ENCODE measurements around the gene LRRC47. TPM values are rescaled to one million over a fixed set of nuclear protein-coding genes. Genes with fewer than 3 reads are reported as not detected.

LRRC47 gene
- total and polyA plus RNA-seq, 2 of the 8 experiments (the other 6 are each of a cell fraction or from before 2014, with no cell fraction given): 38.3 to 82.4 TPM

DNA sequence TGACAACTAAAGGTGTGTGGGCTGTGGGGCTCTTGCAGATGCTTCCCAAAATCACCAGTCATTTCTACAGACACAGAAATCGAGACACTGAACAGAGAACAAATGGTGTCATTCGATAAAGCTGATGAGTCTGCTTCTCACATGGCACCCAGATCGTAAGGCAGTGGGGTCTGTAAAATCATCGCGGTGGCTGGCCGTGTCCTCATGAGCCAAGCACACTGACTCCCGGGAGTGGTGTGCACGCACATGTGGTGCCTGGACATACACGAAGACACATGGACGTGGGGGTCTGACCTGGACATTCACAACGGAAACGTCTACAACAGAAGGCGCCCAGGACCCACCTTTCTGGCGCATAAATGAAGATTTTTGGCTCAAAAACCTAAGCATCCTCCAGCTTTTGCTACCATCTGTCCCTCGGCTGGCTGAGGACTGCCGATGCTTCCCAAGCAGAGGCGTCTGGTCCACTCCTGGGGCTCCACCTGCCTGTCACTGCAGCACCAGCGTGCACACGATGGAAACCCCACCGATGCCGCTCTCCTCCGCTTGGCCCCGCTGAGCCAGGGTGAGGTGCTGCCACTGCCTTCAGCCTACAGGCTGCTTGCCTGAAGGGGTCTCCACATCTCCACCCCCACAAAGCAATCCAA is 16.9 kb downstream of the LRRC47 start:
- Histone ChIP-seq H2BK5ac (ENCODE audit: low read depth, low read length) (no peak overlapping the region), H2AFZ (ENCODE audit: low read length) (no peak overlapping the region), H3K23me2 (ENCODE audit: low read depth, low read length) (no peaks in the 10 kb centered on the region), H3K27ac (ENCODE audit: low read depth, low read length) (no peak overlapping the region), H3K9ac (replicated peaks in 1 of 4; ENCODE audit: extremely low read depth in 1 of 4, low read depth in 3 of 4, low read length in 3 of 4) (no peak overlapping the region), H3K56ac (replicated peaks; ENCODE audit: insufficient read length, low read depth, low read length) (no peak overlapping the region), H3K14ac (ENCODE audit: insufficient read length) (no peak overlapping the region), H3K27me3 (replicated peaks in 1 of 4; ENCODE audit: control insufficient read depth in 3 of 4, extremely low read depth in 1 of 4, insufficient read depth in 3 of 4, low read length in 3 of 4) (no peaks in the 10 kb centered on the region; a peak in 1 of 7 replicates), H3K18ac (ENCODE audit: extremely low read depth, low read length) (no peak overlapping the region), H2BK120ac (replicated peaks; ENCODE audit: low read depth, low read length) (no peak overlapping the region), H2BK15ac (ENCODE audit: low read length) (no peak overlapping the region), H3K4ac (replicated peaks; ENCODE audit: insufficient read length, low read depth, low read length) (no peak overlapping the region), H3K36me3 (ENCODE audit: control insufficient read depth in 2 of 4, insufficient read depth in 4 of 4, low read length in 3 of 4) (peaks cover 25 to 45% (median 43%) of the 10 kb centered on the region in 4 experiments), H3K79me1 (ENCODE audit: low read depth, low read length) (no peaks in the 10 kb centered on the region; the same call in 1 of the 2 replicates), H3K23ac (ENCODE audit: insufficient read length) (no peak overlapping the region), H4K91ac (replicated peaks; ENCODE audit: insufficient read length, low read length) (no peak overlapping the region), H2AK5ac (ENCODE audit: low read depth, low read length) (no peak overlapping the region), H3K4me3 (ENCODE audit: extremely low read depth in 1 of 4, insufficient read depth in 2 of 4, low read depth in 3 of 4, low read length in 4 of 4) (no peak overlapping the region), H4K8ac (ENCODE audit: extremely low read depth, insufficient read depth, low read length) (no peak overlapping the region), H2BK12ac (ENCODE audit: low read depth, low read length) (no peak overlapping the region), H3K4me1 (replicated peaks in 1 of 4; ENCODE audit: control insufficient read depth in 3 of 4, insufficient read depth in 4 of 4, low read length in 3 of 4) (peaks cover 0 to 18% (median 9%) of the 10 kb centered on the region in 4 experiments; a peak in 6 of 7 replicates), H3K79me2 (ENCODE audit: control insufficient read depth in 1 of 2, insufficient read depth in 2 of 2, low read length in 2 of 2) (no peaks in the 10 kb centered on the region), H3K9me3 (ENCODE audit: insufficient read depth in 2 of 2, low read depth in 1 of 2, low read length in 1 of 2) (no peaks in the 10 kb centered on the region), H4K5ac (ENCODE audit: insufficient read length, low read depth, low read length) (no peak overlapping the region), H3K4me2 (ENCODE audit: insufficient read depth in 1 of 2, low read depth in 2 of 2, low read length in 2 of 2) (no peak overlapping the region), H4K20me1 (replicated peaks in 1 of 2; ENCODE audit: control insufficient read depth in 1 of 2, insufficient read depth in 2 of 2, low read length in 2 of 2) (peaks cover 10 to 23% of the 10 kb centered on the region in 2 experiments), H2BK20ac (ENCODE audit: low read length) (no peak overlapping the region)
- WGBS, 2 experiments (ENCODE audit: extremely low coverage in 1 of 2, insufficient coverage in 1 of 2, insufficient read length in 1 of 2, insufficient replicate concordance in 2 of 2, low coverage in 1 of 2, low lambda C conversion rate in 2 of 2, missing lambda C conversion rate in 1 of 2): 90% methylated on average over 23 of the region's 23 CpGs; no CpG with 5 or more reads in 1 of the 2 experiments
- CTCF ChIA-PET (ENCODE audit: partially characterized antibody): interaction anchor here (0.6 to 1.6 kb wide), 5 partner anchors 8 to 1729 kb away, joined by 3 to 8 read pairs (median 3); no protein-coding TSS in a partner anchor
- TF ChIP-seq SIX5 (IDR thresholded peaks at IDR 0.05; ENCODE audit: low read depth, low read length): no peak
- TF ChIP-seq, protein P1, sequence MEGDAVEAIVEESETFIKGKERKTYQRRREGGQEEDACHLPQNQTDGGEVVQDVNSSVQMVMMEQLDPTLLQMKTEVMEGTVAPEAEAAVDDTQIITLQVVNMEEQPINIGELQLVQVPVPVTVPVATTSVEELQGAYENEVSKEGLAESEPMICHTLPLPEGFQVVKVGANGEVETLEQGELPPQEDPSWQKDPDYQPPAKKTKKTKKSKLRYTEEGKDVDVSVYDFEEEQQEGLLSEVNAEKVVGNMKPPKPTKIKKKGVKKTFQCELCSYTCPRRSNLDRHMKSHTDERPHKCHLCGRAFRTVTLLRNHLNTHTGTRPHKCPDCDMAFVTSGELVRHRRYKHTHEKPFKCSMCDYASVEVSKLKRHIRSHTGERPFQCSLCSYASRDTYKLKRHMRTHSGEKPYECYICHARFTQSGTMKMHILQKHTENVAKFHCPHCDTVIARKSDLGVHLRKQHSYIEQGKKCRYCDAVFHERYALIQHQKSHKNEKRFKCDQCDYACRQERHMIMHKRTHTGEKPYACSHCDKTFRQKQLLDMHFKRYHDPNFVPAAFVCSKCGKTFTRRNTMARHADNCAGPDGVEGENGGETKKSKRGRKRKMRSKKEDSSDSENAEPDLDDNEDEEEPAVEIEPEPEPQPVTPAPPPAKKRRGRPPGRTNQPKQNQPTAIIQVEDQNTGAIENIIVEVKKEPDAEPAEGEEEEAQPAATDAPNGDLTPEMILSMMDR (IDR thresholded peaks at IDR 0.05; ENCODE audit: control extremely low read depth in 1 of 3, insufficient read depth in 1 of 3, low read depth in 1 of 3, low read length in 3 of 3): peak in 1 of 3 experiments; percentile 35; a peak in 2 of 4 replicates
- TF ChIP-seq TEAD4 (IDR thresholded peaks at IDR 0.05; ENCODE audit: low read depth, low read length): no peak
- FAIRE-seq (no peak), DNase-seq (ENCODE audit: low read depth in 1 of 2, low spot score in 2 of 2) (no peak)
- POLR2A ChIA-PET (ENCODE audit: partially characterized antibody): interaction anchor here (1.0 to 5.8 kb wide), 4 partner anchors 10 to 80 kb away, joined by 3 to 84 read pairs (median 8); partner anchors contain the start of gene LRRC47

All from H1 (cell line).